GM13976 (cell line): ENCODE results near the gene LRP5.
"Not testable (repeated sequence)": the region's sequence is repeated elsewhere in the genome, so short reads cannot be mapped to it uniquely, and the experiment has no call there.

Experiments used
- DNase-seq: peaks from one replicate; pipeline ENCODE4 v3.0.0; 2012; ENCODE audit warnings: low spot score
- in situ Hi-C: fragments of 300-500 bp; cut with MboI; formaldehyde crosslinking; loops from one replicate; pipeline ENCODE4 v1.12.0; 2022; ENCODE audit warnings: low sequenced_read_pairs, mixed read lengths, inconsistent platforms; ENCODE audit not compliant: unreplicated experiment
- TF ChIP-seq, protein P1 (sequence below): IDR thresholded peaks from 2 replicates; pipeline ENCODE4 v1.5.1; 2012; ENCODE audit warnings: borderline replicate concordance, mild to moderate bottlenecking; ENCODE audit not compliant: insufficient read depth; ENCODE audit errors: extremely low read depth, missing control alignments, control extremely low read depth

Gene LRP5

DNA sequence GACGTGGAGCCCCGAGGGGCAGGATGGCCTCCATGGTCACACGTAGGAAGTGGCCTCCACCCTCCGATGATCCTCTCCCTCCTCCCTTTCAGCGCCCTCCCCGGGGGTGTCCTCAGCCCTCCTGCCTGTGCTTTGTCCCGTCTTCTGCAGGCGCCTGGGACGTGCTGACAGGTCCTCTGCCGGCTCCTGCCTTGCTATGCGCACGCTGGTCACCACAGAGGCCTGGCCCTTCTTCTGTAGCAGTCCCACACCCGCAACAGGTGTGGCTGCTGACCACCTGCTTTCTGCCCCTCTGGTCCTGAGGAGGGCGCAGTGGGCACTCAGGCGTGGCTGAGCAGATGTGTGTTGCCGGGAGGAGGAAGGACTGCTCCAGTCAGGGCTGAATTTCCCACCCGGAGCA is 120.5 kb downstream of the LRP5 start:
- no peak for DNase-seq
- TF ChIP-seq, protein P1, sequence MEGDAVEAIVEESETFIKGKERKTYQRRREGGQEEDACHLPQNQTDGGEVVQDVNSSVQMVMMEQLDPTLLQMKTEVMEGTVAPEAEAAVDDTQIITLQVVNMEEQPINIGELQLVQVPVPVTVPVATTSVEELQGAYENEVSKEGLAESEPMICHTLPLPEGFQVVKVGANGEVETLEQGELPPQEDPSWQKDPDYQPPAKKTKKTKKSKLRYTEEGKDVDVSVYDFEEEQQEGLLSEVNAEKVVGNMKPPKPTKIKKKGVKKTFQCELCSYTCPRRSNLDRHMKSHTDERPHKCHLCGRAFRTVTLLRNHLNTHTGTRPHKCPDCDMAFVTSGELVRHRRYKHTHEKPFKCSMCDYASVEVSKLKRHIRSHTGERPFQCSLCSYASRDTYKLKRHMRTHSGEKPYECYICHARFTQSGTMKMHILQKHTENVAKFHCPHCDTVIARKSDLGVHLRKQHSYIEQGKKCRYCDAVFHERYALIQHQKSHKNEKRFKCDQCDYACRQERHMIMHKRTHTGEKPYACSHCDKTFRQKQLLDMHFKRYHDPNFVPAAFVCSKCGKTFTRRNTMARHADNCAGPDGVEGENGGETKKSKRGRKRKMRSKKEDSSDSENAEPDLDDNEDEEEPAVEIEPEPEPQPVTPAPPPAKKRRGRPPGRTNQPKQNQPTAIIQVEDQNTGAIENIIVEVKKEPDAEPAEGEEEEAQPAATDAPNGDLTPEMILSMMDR = no peak
- in situ Hi-C loops = no loop called here

DNA sequence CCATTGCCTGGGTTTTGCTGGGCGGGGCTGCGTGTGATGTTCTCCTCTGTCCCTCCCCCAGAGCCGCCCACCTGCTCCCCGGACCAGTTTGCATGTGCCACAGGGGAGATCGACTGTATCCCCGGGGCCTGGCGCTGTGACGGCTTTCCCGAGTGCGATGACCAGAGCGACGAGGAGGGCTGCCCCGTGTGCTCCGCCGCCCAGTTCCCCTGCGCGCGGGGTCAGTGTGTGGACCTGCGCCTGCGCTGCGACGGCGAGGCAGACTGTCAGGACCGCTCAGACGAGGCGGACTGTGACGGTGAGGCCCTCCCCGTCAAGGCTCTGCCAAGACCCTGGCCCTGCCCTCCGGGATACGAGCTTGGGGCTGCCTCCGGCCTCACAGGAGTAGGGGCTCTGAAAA is 121.2 kb downstream of the LRP5 start:
- TF ChIP-seq, protein P1 = no peak
- no peak for DNase-seq
- in situ Hi-C loops = no loop called here

DNA sequence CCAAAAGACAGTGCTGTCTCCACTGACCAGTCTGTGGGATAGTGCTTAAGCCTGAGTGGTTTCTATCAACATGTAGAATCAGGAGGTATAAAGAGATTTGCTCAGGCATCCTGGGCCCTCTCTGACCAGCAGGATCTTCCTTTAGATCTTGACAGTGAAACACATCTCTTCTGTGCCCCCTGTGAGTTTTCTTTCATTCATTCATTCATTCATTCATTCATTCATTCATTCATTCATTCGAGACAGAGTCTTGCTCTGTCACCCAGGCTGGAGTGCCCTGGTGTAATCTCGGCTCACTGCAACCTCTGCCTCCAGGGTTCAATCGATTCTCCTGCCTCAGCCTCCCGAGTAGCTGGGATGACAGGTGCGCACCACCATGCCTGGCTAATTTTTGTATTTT is 121.8 kb downstream of the LRP5 start:
- in situ Hi-C loops, DNase-seq: not testable (repeated sequence)

DNA sequence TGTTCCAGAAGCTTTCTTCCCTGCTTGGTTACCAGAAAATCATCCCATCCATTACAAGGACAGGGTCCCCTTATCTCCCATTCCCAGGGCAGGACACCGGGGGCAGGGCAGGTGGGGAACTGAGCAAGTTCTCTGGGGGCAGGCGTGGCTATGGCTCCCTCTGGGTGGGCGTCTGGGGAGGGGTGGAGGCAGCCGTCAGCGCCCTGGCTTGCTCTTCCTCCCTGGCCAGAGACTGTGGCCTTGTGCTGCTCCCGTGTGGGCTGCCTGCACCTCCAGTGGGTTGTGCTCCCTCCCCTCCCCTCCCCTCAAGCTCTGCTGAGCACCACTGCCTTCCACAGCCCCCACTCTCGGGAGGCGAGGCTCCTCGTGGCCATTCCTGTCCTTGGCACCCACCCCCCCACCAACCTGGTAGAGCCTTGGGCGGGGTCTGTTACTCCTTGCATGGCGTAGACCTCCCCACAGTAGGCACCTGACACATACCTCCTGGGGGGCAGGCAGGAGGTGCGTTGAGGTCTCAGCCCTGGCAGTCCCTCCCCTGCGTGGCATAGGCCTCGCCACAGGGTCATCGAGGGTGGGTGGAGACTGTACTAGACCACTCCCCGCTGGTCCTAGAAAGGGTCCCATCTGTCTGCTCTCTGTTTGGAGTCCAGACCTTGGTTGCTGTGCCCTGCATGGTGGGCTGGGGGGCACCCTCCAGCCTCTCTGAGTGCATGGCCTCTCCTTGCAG is 123.9 kb downstream of the LRP5 start:
- no peak for DNase-seq
- in situ Hi-C loops = no loop called here
- TF ChIP-seq, protein P1 = no peak

DNA sequence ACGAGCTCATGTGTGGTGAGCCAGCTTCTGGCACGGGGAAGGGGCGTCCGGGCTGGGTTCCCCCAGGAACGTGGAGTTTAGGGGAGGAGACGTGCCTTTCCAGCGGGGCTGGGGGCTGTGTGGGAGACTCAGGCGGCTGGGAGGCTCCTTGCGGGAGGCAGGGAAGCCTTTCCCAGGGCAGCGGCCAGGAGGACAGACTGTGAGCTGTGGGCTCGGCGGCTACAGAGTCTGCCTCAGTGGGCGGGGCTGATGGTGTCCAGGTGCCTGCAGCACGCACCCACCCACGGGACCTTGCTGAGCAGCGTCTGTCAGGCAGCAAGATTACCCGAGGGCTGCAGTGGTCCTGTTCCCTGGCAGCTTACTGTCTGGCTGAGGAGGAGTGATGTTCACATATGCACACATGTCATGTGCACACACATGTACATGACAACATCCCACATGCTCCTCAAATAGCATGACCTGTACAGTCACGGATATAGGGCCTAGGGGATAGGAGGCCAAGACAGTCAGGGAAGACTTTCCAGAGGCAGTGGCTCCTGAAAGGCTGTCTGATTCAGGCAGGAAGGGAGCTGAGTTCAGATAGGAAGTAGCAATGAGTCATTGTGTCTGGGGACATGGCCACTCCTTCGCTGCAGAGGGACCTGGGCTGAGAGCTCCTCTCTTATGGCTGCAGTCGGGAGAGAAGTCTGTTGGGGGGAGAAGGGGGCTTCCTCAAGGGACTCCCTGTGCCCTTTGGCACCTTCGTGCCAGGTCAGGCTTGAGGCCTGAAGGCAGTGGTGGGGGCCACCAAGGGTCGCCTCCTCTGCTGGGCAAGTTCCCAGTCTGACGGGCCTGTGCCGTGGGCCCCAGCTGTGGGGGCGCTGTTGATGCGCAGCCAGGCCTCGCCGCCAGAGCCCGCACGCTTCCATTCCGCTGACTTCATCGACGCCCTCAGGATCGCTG is 124.9 kb downstream of the LRP5 start:
- TF ChIP-seq, protein P1 = no peak
- in situ Hi-C loops = no loop called here
- no peak for DNase-seq

DNA sequence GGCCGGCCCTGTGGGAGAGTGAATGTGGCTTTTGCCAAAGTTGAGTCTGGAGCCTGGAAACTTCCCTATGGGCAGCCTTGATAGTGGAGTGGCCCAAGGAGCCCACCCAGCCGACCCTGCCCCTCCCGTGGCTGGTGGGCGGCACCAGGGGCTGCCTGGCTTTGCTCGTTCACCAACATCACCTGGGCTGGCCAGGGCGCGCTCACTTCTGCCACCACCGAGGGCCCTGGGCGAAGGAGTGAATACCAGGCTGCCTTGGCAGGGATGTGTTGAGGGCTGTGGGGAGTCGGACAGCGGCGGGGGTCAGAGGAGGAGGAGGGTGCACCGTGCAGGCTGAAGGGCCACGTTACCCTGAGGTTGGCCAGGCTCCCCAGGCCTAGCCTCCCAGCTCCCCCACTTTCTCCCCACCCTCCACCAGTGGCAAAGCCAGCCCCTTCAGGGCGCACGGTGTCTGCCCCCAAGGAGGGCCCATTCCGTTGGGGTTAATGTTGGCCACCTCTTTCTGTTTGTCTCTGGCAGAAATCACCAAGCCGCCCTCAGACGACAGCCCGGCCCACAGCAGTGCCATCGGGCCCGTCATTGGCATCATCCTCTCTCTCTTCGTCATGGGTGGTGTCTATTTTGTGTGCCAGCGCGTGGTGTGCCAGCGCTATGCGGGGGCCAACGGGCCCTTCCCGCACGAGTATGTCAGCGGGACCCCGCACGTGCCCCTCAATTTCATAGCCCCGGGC is 125.7 kb downstream of the LRP5 start:
- in situ Hi-C loops = no loop called here
- DNase-seq = no peak
- TF ChIP-seq, protein P1 = no peak
